ENCODE results near the gene FYN. TPM values are rescaled to one million over a fixed set of nuclear protein-coding genes. Genes with fewer than 3 reads are reported as not detected.
"Not testable (repeated sequence)": the region's sequence is repeated elsewhere in the genome, so short reads cannot be mapped to it uniquely, and the experiment has no call there.

FYN gene
- total RNA-seq, 2 donors from 2014 or later: 25.7 to 83.1 TPM

DNA sequence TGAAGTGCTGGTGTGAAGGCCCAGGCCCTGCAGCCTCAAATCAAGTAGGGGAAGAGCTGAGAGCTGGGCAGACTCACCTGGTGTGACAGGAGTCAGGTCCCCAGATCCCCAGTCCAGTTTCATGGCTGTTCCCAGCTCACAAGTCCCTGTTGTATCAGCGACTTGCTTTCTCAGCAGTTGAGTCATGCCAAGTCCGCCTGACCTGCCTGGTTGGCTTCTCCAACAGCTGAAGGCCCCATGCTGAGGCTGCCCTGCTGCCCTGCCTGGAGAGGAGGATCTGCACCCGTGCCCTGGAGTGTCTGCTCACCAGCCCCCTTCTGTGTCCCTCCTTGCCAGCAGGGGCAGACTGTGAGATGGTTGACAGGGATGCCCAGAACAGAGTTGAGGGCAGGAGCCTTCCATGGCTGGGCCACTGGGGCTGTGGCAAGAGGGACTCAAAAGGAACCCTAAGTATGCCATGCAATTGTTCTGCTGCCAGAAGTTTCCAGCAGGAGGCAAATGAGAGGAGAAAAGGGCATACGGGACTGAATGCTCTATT, 228.3 kb downstream of the FYN start:
- TF ChIP-seq POLR2A (IDR thresholded peaks at IDR 0.05): no peak
- TF ChIP-seq, protein P1, sequence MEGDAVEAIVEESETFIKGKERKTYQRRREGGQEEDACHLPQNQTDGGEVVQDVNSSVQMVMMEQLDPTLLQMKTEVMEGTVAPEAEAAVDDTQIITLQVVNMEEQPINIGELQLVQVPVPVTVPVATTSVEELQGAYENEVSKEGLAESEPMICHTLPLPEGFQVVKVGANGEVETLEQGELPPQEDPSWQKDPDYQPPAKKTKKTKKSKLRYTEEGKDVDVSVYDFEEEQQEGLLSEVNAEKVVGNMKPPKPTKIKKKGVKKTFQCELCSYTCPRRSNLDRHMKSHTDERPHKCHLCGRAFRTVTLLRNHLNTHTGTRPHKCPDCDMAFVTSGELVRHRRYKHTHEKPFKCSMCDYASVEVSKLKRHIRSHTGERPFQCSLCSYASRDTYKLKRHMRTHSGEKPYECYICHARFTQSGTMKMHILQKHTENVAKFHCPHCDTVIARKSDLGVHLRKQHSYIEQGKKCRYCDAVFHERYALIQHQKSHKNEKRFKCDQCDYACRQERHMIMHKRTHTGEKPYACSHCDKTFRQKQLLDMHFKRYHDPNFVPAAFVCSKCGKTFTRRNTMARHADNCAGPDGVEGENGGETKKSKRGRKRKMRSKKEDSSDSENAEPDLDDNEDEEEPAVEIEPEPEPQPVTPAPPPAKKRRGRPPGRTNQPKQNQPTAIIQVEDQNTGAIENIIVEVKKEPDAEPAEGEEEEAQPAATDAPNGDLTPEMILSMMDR (IDR thresholded peaks at IDR 0.05): no peak
- Histone ChIP-seq H3K27me3 (no peaks in the 10 kb centered on the region), H3K27ac (no peak overlapping the region), H3K4me3 (no peak overlapping the region), H3K4me1 (no peaks in the 10 kb centered on the region), H3K36me3 (replicated peaks in 1 of 2; ENCODE audit: insufficient read depth in 1 of 2, low read depth in 2 of 2) (no peaks in the 10 kb centered on the region), H3K9me3 (no peaks in the 10 kb centered on the region)
- 52 to 76% methylated on average over 3 of the region's 4 CpGs for WGBS, 2 donors
- ATAC-seq (no peak), DNase-seq (no peak)
- intact Hi-C loops (cut with DNase I): no loop called here

GRCh38 chr6:111642463-111643158, 230.6 kb downstream of the FYN start:
- intact Hi-C loops (cut with DNase I): no loop called here
- Histone ChIP-seq H3K4me3 (no peak overlapping the region), H3K9me3 (no peaks in the 10 kb centered on the region), H3K27ac (no peak overlapping the region), H3K36me3 (replicated peaks in 1 of 2; ENCODE audit: insufficient read depth in 1 of 2, low read depth in 2 of 2) (no peaks in the 10 kb centered on the region), H3K27me3 (no peaks in the 10 kb centered on the region), H3K4me1 (no peaks in the 10 kb centered on the region)
- TF ChIP-seq POLR2A (IDR thresholded peaks at IDR 0.05): no peak
- TF ChIP-seq, protein P1 (IDR thresholded peaks at IDR 0.05): peak; percentile 20 to 81 (median 70)
- WGBS, 2 donors: 16 to 17% methylated on average over 7 of the region's 7 CpGs
- DNase-seq (peak; percentile 64 to 76 (median 72)), ATAC-seq (peak; percentile 83)

DNA sequence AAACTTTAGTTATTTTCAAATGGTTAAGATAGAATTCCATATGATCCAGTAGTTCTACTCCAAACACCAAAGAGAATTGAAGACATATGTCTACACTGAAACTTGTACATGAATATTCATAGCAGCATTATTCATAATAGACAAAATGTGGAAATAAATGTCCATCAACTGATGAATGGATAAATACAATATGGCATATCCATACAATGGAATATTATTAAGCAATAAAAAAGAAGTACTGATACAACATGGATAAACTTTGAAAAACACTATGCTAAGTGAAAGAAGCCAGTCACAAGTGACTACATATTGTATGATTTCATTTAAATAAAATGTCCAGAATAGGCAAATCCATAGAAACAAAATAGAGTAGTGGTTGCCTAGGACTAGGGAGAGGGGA, 234.0 kb downstream of the FYN start:
- no peaks in the 10 kb centered on the region for H3K4me1 ChIP-seq
- H3K27ac ChIP-seq: no peak overlapping the region
- intact Hi-C loops (cut with DNase I): no loop called here
- no peaks in the 10 kb centered on the region for H3K27me3 ChIP-seq
- ATAC-seq (no peak), DNase-seq (no peak)
- no peaks in the 10 kb centered on the region for H3K36me3 ChIP-seq (replicated peaks in 1 of 2; ENCODE audit: insufficient read depth in 1 of 2, low read depth in 2 of 2)
- no peak overlapping the region for H3K4me3 ChIP-seq
- TF ChIP-seq POLR2A (IDR thresholded peaks at IDR 0.05): no peak
- TF ChIP-seq, protein P1 (IDR thresholded peaks at IDR 0.05): no peak
- H3K9me3 ChIP-seq: no peaks in the 10 kb centered on the region

DNA sequence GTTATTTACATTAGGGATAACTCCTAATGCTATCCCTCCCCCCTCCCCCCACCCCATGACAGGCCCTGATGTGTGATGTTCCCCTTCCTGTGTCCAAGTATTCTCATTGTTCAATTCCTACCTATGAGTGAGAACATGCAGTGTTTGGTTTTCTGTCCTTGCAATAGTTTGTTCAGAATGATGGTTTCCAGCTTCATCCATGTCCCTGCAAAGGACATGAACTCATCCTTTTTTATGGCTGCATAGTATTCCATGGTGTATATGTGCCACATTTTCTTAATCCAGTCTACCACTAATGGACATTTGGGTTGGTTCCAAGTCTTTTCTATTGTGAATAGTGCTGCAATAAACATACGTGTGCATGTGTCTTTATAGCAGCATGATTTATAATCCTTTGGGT, 238.3 kb downstream of the FYN start:
- H3K4me1 ChIP-seq: not testable (repeated sequence)

DNA sequence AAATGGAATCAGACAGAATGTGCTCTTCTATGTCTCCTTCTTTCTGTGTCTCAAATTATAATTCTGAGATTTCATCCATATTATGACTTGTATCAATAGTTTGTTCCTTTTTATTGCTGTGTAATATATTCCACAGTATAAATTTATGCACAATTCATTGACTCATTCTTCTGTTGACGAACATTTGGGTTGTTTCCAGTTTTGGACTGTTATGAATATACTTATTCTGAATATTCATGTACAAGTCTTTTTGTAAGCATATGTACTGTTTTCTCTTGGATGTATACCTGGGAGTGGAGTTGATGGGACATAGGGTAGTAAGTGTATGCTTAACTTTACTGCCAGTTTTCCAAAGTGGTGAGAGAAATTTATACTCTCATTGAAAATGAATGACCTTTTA, 239.4 kb downstream of the FYN start:
- TF ChIP-seq POLR2A (IDR thresholded peaks at IDR 0.05): no peak
- TF ChIP-seq, protein P1 (IDR thresholded peaks at IDR 0.05): no peak
- DNase-seq (no peak), ATAC-seq (no peak)
- intact Hi-C loops (cut with DNase I): no loop called here
- Histone ChIP-seq H3K27me3 (no peaks in the 10 kb centered on the region), H3K4me3 (no peak overlapping the region), H3K27ac (no peak overlapping the region), H3K4me1 (no peaks in the 10 kb centered on the region), H3K36me3 (replicated peaks in 1 of 2; ENCODE audit: insufficient read depth in 1 of 2, low read depth in 2 of 2) (no peaks in the 10 kb centered on the region), H3K9me3 (no peaks in the 10 kb centered on the region)
- 71 to 94% methylated on average over 1 of the region's 1 CpG for WGBS, 2 donors

More for the DNA sequence above, 238.3 kb downstream of the FYN start:
- H3K27ac ChIP-seq; H3K9me3 ChIP-seq; DNase-seq; H3K36me3 ChIP-seq (replicated peaks in 1 of 2; ENCODE audit: insufficient read depth in 1 of 2, low read depth in 2 of 2); ATAC-seq; H3K27me3 ChIP-seq; intact Hi-C loops (cut with DNase I); H3K4me3 ChIP-seq: not testable (repeated sequence)
- 85 to 94% methylated on average over 1 of the region's 1 CpG for WGBS, 2 donors
